K562 (cell line): ENCODE measurements around the gene EPHX1.

Source experiments
- CBFB ChIP-seq: sonication (generic); formaldehyde crosslinking; IDR thresholded peaks from 2 replicates; pipeline ENCODE4 v1.4.0; 2020; ENCODE audit warnings: mild to moderate bottlenecking, missing genetic modification reagents
- ETV6 ChIP-seq, 3 experiments: fragments of 150-350 bp in 1 of 3; sonication (generic) in 1 of 3; formaldehyde crosslinking in 1 of 3; IDR thresholded peaks; 2 replicates each; pipeline versions ENCODE4 v1.6.1 to v1.8.0; 2014 to 2022; ENCODE audit warnings: borderline replicate concordance in 2 of 3, low read depth in 2 of 3, antibody characterized with exemption in 1 of 3, low read length in 1 of 3, mild to moderate bottlenecking in 1 of 3, missing genetic modification reagents in 1 of 3
- POLR2AphosphoS2 ChIP-seq: IDR thresholded peaks from 2 replicates; pipeline ENCODE4 v1.6.1; 2012; ENCODE audit warnings: low read length, improper control_type of control experiment
- POLR2AphosphoS5 ChIP-seq: IDR thresholded peaks from 2 replicates; pipeline ENCODE4 v1.6.1; 2011; ENCODE audit warnings: mild to moderate bottlenecking, low read depth, low read length, moderate library complexity; ENCODE audit not compliant: control insufficient read depth, insufficient read depth
- SMAD4 ChIP-seq: fragments of 250-450 bp; sonication (Bioruptor Pico); conservative IDR thresholded peaks from 2 replicates; pipeline ENCODE4 v1.8.0; 2021; ENCODE audit warnings: inconsistent platforms, mild to moderate bottlenecking, moderate library complexity
- TF ChIP-seq, protein P1 (sequence below), 3 experiments: IDR thresholded peaks in 2 of 3; conservative IDR thresholded peaks in 1 of 3; 2 replicates each; pipeline ENCODE4 v1.5.1; 2011 to 2012; ENCODE audit warnings: low read length in 3 of 3, mild to moderate bottlenecking in 3 of 3, control low read depth in 2 of 3, improper control_type of control experiment in 1 of 3, inconsistent platforms in 1 of 3, low read depth in 1 of 3, mixed read lengths in 1 of 3, moderate library complexity in 1 of 3; ENCODE audit not compliant: insufficient read depth in 2 of 3

- TF ChIP-seq ETV6 (IDR thresholded peaks at IDR 0.05; ENCODE audit: borderline replicate concordance in 1 of 2, low read depth in 2 of 2, low read length in 1 of 2) (no peak), ETV6 (CRISPR knock-in tag; IDR thresholded peaks at IDR 0.05; ENCODE audit: borderline replicate concordance) (no peak), POLR2AphosphoS2 (no peak), POLR2AphosphoS5 (no peak), SMAD4 (CRISPR knock-in tag) (no peak), CBFB (CRISPR knock-in tag) (no peak)
- TF ChIP-seq, protein P1, sequence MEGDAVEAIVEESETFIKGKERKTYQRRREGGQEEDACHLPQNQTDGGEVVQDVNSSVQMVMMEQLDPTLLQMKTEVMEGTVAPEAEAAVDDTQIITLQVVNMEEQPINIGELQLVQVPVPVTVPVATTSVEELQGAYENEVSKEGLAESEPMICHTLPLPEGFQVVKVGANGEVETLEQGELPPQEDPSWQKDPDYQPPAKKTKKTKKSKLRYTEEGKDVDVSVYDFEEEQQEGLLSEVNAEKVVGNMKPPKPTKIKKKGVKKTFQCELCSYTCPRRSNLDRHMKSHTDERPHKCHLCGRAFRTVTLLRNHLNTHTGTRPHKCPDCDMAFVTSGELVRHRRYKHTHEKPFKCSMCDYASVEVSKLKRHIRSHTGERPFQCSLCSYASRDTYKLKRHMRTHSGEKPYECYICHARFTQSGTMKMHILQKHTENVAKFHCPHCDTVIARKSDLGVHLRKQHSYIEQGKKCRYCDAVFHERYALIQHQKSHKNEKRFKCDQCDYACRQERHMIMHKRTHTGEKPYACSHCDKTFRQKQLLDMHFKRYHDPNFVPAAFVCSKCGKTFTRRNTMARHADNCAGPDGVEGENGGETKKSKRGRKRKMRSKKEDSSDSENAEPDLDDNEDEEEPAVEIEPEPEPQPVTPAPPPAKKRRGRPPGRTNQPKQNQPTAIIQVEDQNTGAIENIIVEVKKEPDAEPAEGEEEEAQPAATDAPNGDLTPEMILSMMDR (IDR thresholded peaks at IDR 0.05 in 2 of 3, conservative IDR thresholded peaks at IDR 0.05 in 1 of 3; ENCODE audit: insufficient read depth in 2 of 3, low read depth in 1 of 3, low read length in 3 of 3), result no peak
These were observed 37.7 kb downstream of the EPHX1 start for GRCh38 chr1:225847610-225848009.
